K562 (cell line): ENCODE results near the gene TGFA. TPM values are rescaled to one million over a fixed set of nuclear protein-coding genes. Genes with fewer than 3 reads are reported as not detected.

Experiments
- ATAC-seq: fragments of 200-7000 bp; cut with Tn5 transposase; 3 replicates; pipeline ENCODE4 v1.9.1; 2020; ENCODE audit warnings: moderate library complexity
- BruUV-seq: library from RNA; stranded (reverse); fragments of 400-500 nt; replicated peaks from 2 replicates; lab custom pipeline; 2021; lab: Mats Ljungman, UMichigan
- CTCF ChIA-PET: fragments of 300-600 bp; formaldehyde crosslinking; extraction: SDS; loops from one replicate; lab custom pipeline; 2021; ENCODE audit warnings: low intra/inter-chr PET ratio; lab: Yijun Ruan, JAX
- POLR2A ChIA-PET: fragments of 300-600, 350-650 bp; sonication (Branson Sonifier 250); formaldehyde crosslinking; extraction: SDS; loops from one replicate; lab custom pipeline; 2021; ENCODE audit warnings: antibody characterized with exemption, inconsistent platforms; lab: Yijun Ruan, JAX
- DNase-seq, 4 experiments: peaks; one replicate each; pipeline versions ENCODE4 v3.0.0 to v3.0.0-alpha.2; 2011 to 2018; ENCODE audit warnings: low spot score in 3 of 4, mixed read lengths in 3 of 4; ENCODE audit errors: extremely low read depth in 1 of 4
- FAIRE-seq: peaks from 2 replicates; lab custom pipeline; 2011; peaks lifted over from hg19 to GRCh38; lab: Jason Lieb, UNC
- H2AFZ ChIP-seq: 2 replicates; pipeline ENCODE4 v1.6.0; 2011; ENCODE audit warnings: low read depth, low read length, control low read depth, inconsistent platforms
- H3K27ac ChIP-seq: fragments of 200-600 bp; 3 replicates; pipeline ENCODE4 v1.8.0; 2011; ENCODE audit warnings: low read depth, mild to moderate bottlenecking, control low read depth, inconsistent platforms, low read length, moderate library complexity, mixed read lengths; ENCODE audit errors: extremely low read depth
- H3K27me3 ChIP-seq, 2 experiments: fragments of 300-600 bp in 1 of 2; 2 replicates in 1 of 2; 3 replicates in 1 of 2; pipeline versions ENCODE4 v1.6.0 to v1.8.0; 2011; ENCODE audit warnings: inconsistent platforms in 2 of 2, low read length in 2 of 2, mild to moderate bottlenecking in 1 of 2, mixed read lengths in 1 of 2, moderate library complexity in 1 of 2; ENCODE audit not compliant: control insufficient read depth in 2 of 2, insufficient read depth in 2 of 2
- H3K36me3 ChIP-seq: fragments of 300-600 bp; 3 replicates; pipeline ENCODE4 v1.8.0; 2011; ENCODE audit warnings: mild to moderate bottlenecking, low read length, inconsistent platforms; ENCODE audit not compliant: control insufficient read depth, insufficient read depth
- H3K4me1 ChIP-seq, 2 experiments: fragments of 200-600 bp in 1 of 2; replicated peaks in 1 of 2; 2 replicates in 1 of 2; 3 replicates in 1 of 2; pipeline versions ENCODE4 v1.5.1 to v1.8.0; 2011; ENCODE audit warnings: inconsistent platforms in 2 of 2, low read length in 2 of 2, mild to moderate bottlenecking in 1 of 2, mixed read lengths in 1 of 2, moderate library complexity in 1 of 2; ENCODE audit not compliant: control insufficient read depth in 2 of 2, insufficient read depth in 2 of 2
- H3K4me2 ChIP-seq: 2 replicates; pipeline ENCODE4 v1.6.1; 2011; ENCODE audit warnings: low read length, control low read depth, inconsistent platforms, mixed read lengths; ENCODE audit not compliant: insufficient read depth
- H3K4me3 ChIP-seq: fragments of 200-600 bp; sonication (generic), shearing (Covaris generic); 2 replicates; pipeline ENCODE4 v1.5.1; 2016; ENCODE audit warnings: control low read depth, inconsistent platforms
- H3K79me2 ChIP-seq: fragments of 200-600 bp; 3 replicates; pipeline ENCODE4 v1.8.0; 2011; ENCODE audit warnings: low read length, inconsistent platforms; ENCODE audit not compliant: control insufficient read depth, insufficient read depth
- H3K9ac ChIP-seq, 2 experiments: 2 replicates each; pipeline versions ENCODE4 v1.6.0 to v1.6.1; 2011; ENCODE audit warnings: low read depth in 2 of 2, low read length in 2 of 2, control low read depth in 1 of 2, inconsistent platforms in 1 of 2, mild to moderate bottlenecking in 1 of 2, mixed read lengths in 1 of 2; ENCODE audit not compliant: insufficient read depth in 1 of 2
- H3K9me1 ChIP-seq: one replicate; pipeline ENCODE4 v1.6.0; 2011; ENCODE audit warnings: inconsistent platforms, mild to moderate bottlenecking, low read length, moderate library complexity; ENCODE audit not compliant: control insufficient read depth, insufficient read depth
- H3K9me3 ChIP-seq: replicated peaks from 2 replicates; pipeline ENCODE4 v1.5.1; 2011; ENCODE audit warnings: low read depth, low read length, inconsistent platforms; ENCODE audit not compliant: control insufficient read depth, insufficient read depth
- H4K20me1 ChIP-seq: replicated peaks from 2 replicates; pipeline ENCODE4 v1.6.1; 2011; ENCODE audit warnings: low read length, inconsistent platforms, mixed read lengths; ENCODE audit not compliant: control insufficient read depth, insufficient read depth
- PREB ChIP-seq: sonication (generic); formaldehyde crosslinking; IDR thresholded peaks from 2 replicates; pipeline ENCODE4 v1.8.1; 2023; ENCODE audit warnings: mild to moderate bottlenecking, missing genetic modification reagents
- RBM39 ChIP-seq: fragments of 200-400 bp; formaldehyde crosslinking; optimal IDR thresholded peaks from 2 replicates; pipeline ENCODE3; 2018; ENCODE audit warnings: low read depth, low read length
- SMARCA5 ChIP-seq: fragments of 450-650 bp; IDR thresholded peaks from 2 replicates; pipeline ENCODE4 v1.6.1; 2016
- ZNF764 ChIP-seq: fragments of 250-450 bp; sonication (Bioruptor Pico); IDR thresholded peaks from 2 replicates; pipeline ENCODE4 v1.4.0; 2020; ENCODE audit warnings: low read depth, mild to moderate bottlenecking, moderate library complexity
- WGBS: fragments of 100-300 bp; shearing (Covaris generic); methylation state at CpG from one replicate; pipeline ENCODE4 v1.1.6; 2016; ENCODE audit warnings: low coverage, mixed read lengths; ENCODE audit not compliant: insufficient coverage; ENCODE audit errors: missing lambda C conversion rate; 5-methylcytosine and 5-hydroxymethylcytosine counted together
- in situ Hi-C: fragments of 300-500 bp; cut with MboI; formaldehyde crosslinking; loops from 4 replicates; pipeline ENCODE4 v1.15.0; 2018; ENCODE audit warnings: inconsistent platforms, mixed read lengths
- intact Hi-C: fragments of 100-400 bp; cut with micrococcal nuclease; formaldehyde crosslinking; loops from 2 replicates; pipeline ENCODE4 v1.14.2; 2022
- polyA plus RNA-seq, 8 experiments: library from polyadenylated mRNA; depleted of rRNA in 4 of 8; stranded (reverse) in 5 of 8; unstranded in 3 of 8; fragments of >200 nt; fragmentation: Nextera tagmentation in 2 of 8; fragmentation: Illumina TruSeq in 1 of 8; extraction: Ambion mirVana in 2 of 8; extraction: Trizol in 1 of 8; gene quantifications; 2 replicates each; pipeline versions ENCODE4 v1.2.1 to v1.2.3, GENCODE V29; 2011 to 2014; ENCODE audit warnings: inconsistent platforms in 1 of 8, missing spikeins in 1 of 8
- total RNA-seq, 7 experiments: library from RNA; depleted of rRNA in 6 of 7; stranded (reverse); fragments of >200 nt in 6 of 7; fragmentation: Illumina TruSeq in 2 of 7; extraction: Trizol in 2 of 7; gene quantifications; 2 replicates each; pipeline versions ENCODE4 v1.2.1 to v1.2.3, GENCODE V29; 2011 to 2021; ENCODE audit warnings: low replicate concordance in 1 of 7

The TGFA gene
- total and polyA plus RNA-seq, 9 of the 15 experiments (the other 6 are each of a cell fraction or from before 2014, with no cell fraction given): not detected

- Histone ChIP-seq H3K27me3 (peaks cover 0 to 51% of the 10 kb centered on the region in 2 experiments; a peak in 4 of 5 replicates), H2AFZ (no peak overlapping the region)
- in situ Hi-C loops: no loop called here
- no TSS peak for BruUV-seq
- TF ChIP-seq SMARCA5 (no peak), ZNF764 (no peak), RBM39 (no peak), PREB (CRISPR knock-in tag) (no peak)
- TF ChIP-seq, all 486 proteins: peak for 0
- no peak overlapping the region for H3K9ac ChIP-seq
- 0 out of 5 replicates have a peak, but pooled peaks cover 0 to 2% of the 10 kb centered on the region in 2 experiments for H3K4me1 ChIP-seq
- POLR2A ChIA-PET: interaction anchor here (1.1 kb wide), 1 partner anchor 10 kb away, joined by 3 read pairs; no protein-coding TSS in a partner anchor
- H3K27ac ChIP-seq: no peak overlapping the region
- no peaks in the 10 kb centered on the region for H3K79me2 ChIP-seq
- no peak overlapping the region for H3K4me2 ChIP-seq
- H3K36me3 ChIP-seq: no peaks in the 10 kb centered on the region
- H3K4me3 ChIP-seq: no peak overlapping the region
- 2% methylated on average over 4 of the region's 4 CpGs for whole genome bisulfite sequencing
- no peaks in the 10 kb centered on the region for H3K9me3 ChIP-seq
- no peaks in the 10 kb centered on the region for H4K20me1 ChIP-seq
- CTCF ChIA-PET: no interaction called here
- intact Hi-C loops: no loop called here
- DNase-seq (no peak), FAIRE-seq (no peak), ATAC-seq (no peak)
- no peaks in the 10 kb centered on the region for H3K9me1 ChIP-seq
Observed at GRCh38 chr2:70513738-70514137, 39.9 kb downstream of the TGFA start.
